ENCODE results near the gene GABRG3. TPM values are rescaled to one million over a fixed set of nuclear protein-coding genes. Genes with fewer than 3 reads are reported as not detected.

The GABRG3 gene
- total RNA-seq, 1 experiment from 2014 or later: 0.15 TPM

- Histone ChIP-seq H2AFZ (ENCODE audit: low read length) (no peak overlapping the region), H3K27me3 (ENCODE audit: insufficient read depth, low read length) (no peaks in the 10 kb centered on the region), H4K20me1 (ENCODE audit: control insufficient read depth, insufficient read depth, insufficient read length) (no peaks in the 10 kb centered on the region), H2BK12ac (ENCODE audit: insufficient read length, low read depth, low read length) (no peak overlapping the region), H3K4me1 (ENCODE audit: insufficient read depth, low read length) (no peaks in the 10 kb centered on the region), H3K9ac (ENCODE audit: extremely low read depth, insufficient read length, low read length) (no peak overlapping the region), H2BK120ac (ENCODE audit: low read depth, low read length, poor library complexity, severe bottlenecking) (no peak overlapping the region), H3K23me2 (ENCODE audit: insufficient read length, low read depth, low read length, poor library complexity, severe bottlenecking) (no peaks in the 10 kb centered on the region), H4K5ac (ENCODE audit: insufficient read length, low read depth, low read length) (no peak overlapping the region), H2BK5ac (ENCODE audit: insufficient read length, low read length) (no peak overlapping the region), H3K9me3 (ENCODE audit: control insufficient read depth, low read depth, low read length) (no peaks in the 10 kb centered on the region), H2BK15ac (ENCODE audit: low read depth, low read length) (no peak overlapping the region), H3K79me1 (ENCODE audit: insufficient read depth, low read depth, low read length, poor library complexity, severe bottlenecking) (no peaks in the 10 kb centered on the region), H3K14ac (ENCODE audit: insufficient read depth, low read length) (no peak overlapping the region; the same call in 1 of the 2 replicates), H3K79me2 (ENCODE audit: insufficient read depth, low read length) (no peaks in the 10 kb centered on the region), H3K4ac (ENCODE audit: low read depth, low read length) (no peak overlapping the region), H2BK20ac (ENCODE audit: low read depth, low read length, poor library complexity, severe bottlenecking) (no peak overlapping the region), H3K4me2 (ENCODE audit: insufficient read depth, insufficient read length, low read length) (no peak overlapping the region), H3K27ac (ENCODE audit: insufficient read length, low read depth, low read length) (no peak overlapping the region), H2AK5ac (ENCODE audit: insufficient read length, low read length) (no peak overlapping the region), H4K8ac (replicated peaks; ENCODE audit: insufficient read length, low read depth, low read length) (no peak overlapping the region), H3K56ac (ENCODE audit: insufficient read length, low read depth, low read length) (no peak overlapping the region), H3K18ac (ENCODE audit: insufficient read length, low read depth, low read length) (no peak overlapping the region), H3K23ac (ENCODE audit: insufficient read length, low read depth, low read length) (no peak overlapping the region), H4K91ac (ENCODE audit: insufficient read length, low read depth, low read length) (no peak overlapping the region), H3T11ph (ENCODE audit: low read length) (no peak overlapping the region)
- WGBS (ENCODE audit: extremely low coverage, insufficient read length, low lambda C conversion rate): no CpG with 5 or more reads among the region's 6 CpGs
- TF ChIP-seq CTCF (conservative IDR thresholded peaks at IDR 0.05): no peak
- H3K27me3 Mint-ChIP-seq (ENCODE audit: low read depth): no peaks in the 10 kb centered on the region; the same call in 1 of the 2 replicates
- no peaks in the 10 kb centered on the region for H3K36me3 Mint-ChIP-seq (ENCODE audit: insufficient read depth in 1 of 3, low read depth in 3 of 3)
- H3K4me3 Mint-ChIP-seq: no peak overlapping the region
- H3K4me1 Mint-ChIP-seq: no peaks in the 10 kb centered on the region
- no peaks in the 10 kb centered on the region; a peak in 1 of 5 replicates for H3K9me3 Mint-ChIP-seq
- no peak overlapping the region for H3K27ac Mint-ChIP-seq
- DNase-seq: no peak
These were observed 72.8 kb downstream of the GABRG3 start for GRCh38 chr15:27043770-27044169.
